BLaER1 (cell line): ENCODE measurements around the gene LSS.

Experiments
- H3K27ac ChIP-seq: shearing (Covaris generic); formaldehyde crosslinking; 2 replicates; pipeline ENCODE4 v1.8.1; 2022
- H3K27me3 ChIP-seq: shearing (Covaris generic); formaldehyde crosslinking; 2 replicates; pipeline ENCODE4 v1.8.1; 2022
- H3K36me3 ChIP-seq: shearing (Covaris generic); formaldehyde crosslinking; 2 replicates; pipeline ENCODE4 v1.8.1; 2022
- H3K4me1 ChIP-seq: shearing (Covaris generic); formaldehyde crosslinking; 2 replicates; pipeline ENCODE4 v1.8.1; 2022
- H3K4me2 ChIP-seq: shearing (Covaris generic); formaldehyde crosslinking; 2 replicates; pipeline ENCODE4 v1.8.1; 2022
- H3K4me3 ChIP-seq: shearing (Covaris generic); formaldehyde crosslinking; 2 replicates; pipeline ENCODE4 v1.8.1; 2022
- H3K9ac ChIP-seq: shearing (Covaris generic); formaldehyde crosslinking; 2 replicates; pipeline ENCODE4 v1.8.1; 2022
- H3K9me3 ChIP-seq: shearing (Covaris generic); formaldehyde crosslinking; 2 replicates; pipeline ENCODE4 v1.8.1; 2022
- H4K20me1 ChIP-seq: shearing (Covaris generic); formaldehyde crosslinking; 2 replicates; pipeline ENCODE4 v1.8.1; 2022
- Cebpa-rat ChIP-seq: shearing (Covaris generic); IDR thresholded peaks from 2 replicates; pipeline ENCODE4 v1.8.1; 2022

LSS gene

DNA sequence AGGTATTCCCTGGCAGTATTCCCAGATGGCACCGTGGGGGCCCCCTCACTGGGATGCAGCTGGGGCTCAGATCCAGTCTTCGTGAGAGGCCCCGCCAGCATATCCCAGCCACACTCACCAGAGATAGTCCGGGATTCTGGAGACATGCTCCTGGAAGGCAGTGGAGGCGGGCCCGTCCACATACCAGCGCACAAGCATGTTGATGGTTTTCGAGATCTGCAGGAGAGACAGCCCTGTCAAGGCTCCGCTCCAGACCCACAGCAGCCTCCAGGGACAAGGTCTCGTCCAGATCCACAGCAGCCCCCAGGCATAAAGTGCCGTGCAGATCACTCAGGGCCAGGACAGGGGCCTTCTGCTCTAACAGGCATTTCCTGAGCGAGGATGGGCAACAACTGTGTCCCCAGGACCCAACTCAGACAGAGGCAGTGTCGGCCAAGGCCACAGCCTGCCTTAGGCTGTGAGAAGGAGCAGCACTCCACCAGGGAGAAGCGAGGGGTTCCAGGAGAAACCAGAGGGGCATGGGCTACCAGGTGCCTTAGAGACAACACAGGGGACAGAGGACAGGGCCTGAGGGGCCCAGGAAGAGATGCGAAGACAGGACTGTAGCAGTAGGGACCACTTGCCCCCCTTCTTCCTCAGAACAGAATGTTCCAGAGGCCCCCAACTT, 14.8 kb downstream of the LSS start:
- Histone ChIP-seq H3K27ac (no peak overlapping the region), H3K4me3 (no peak overlapping the region), H3K27me3 (no peaks in the 10 kb centered on the region), H3K4me2 (no peak overlapping the region), H3K9me3 (no peaks in the 10 kb centered on the region), H4K20me1 (peaks cover 11% of the 10 kb centered on the region; the same call in 1 of the 2 replicates), H3K4me1 (peaks cover 26% of the 10 kb centered on the region), H3K9ac (no peak overlapping the region), H3K36me3 (peaks cover 34% of the 10 kb centered on the region)
- no peak for TF ChIP-seq Cebpa-rat

DNA sequence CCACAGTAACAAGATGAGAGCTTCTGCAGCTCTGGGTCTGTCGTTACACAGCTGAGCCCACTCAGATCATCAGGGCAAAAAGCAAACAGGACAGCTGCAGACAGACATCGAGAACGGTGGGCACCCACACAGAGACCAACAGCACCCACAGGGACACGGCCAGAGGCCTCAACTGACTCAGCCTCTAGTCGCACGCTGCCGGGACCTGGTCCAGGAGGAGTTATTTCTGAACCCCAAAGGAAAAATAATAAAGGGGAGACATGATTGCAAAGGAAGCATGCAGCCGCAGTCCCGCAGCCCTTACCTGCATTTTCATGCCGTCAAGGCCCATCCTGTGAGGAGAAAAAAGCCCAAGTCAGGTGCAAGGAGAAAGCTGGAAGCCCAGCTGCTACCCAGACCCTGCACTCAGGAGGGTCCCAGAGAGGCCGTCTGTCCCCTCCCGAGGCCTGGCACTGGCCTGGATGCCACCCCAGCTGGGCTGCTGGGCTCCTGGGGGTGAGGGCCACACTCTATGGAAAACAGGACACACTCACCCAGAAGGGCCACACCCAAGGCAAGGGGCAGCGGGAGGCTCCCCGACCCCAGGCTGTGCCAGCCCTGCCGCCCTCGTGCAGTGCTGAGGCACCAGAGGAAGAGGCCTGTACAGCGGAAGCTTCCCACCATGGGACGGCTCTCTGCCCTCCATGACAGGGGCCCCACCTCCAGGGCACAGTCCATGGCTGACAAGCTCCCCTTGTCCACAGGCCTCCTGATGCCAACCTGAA, 15.7 kb downstream of the LSS start:
- H3K9me3 ChIP-seq = no peaks in the 10 kb centered on the region
- no peak overlapping the region for H3K4me3 ChIP-seq
- H3K4me1 ChIP-seq = peaks cover 34% of the 10 kb centered on the region
- no peaks in the 10 kb centered on the region for H3K27me3 ChIP-seq
- no peak overlapping the region for H3K27ac ChIP-seq
- H3K4me2 ChIP-seq = no peak overlapping the region
- peaks cover 11% of the 10 kb centered on the region; the same call in 1 of the 2 replicates for H4K20me1 ChIP-seq
- H3K9ac ChIP-seq = no peak overlapping the region
- no peak for TF ChIP-seq Cebpa-rat
- H3K36me3 ChIP-seq = peaks cover 34% of the 10 kb centered on the region

DNA sequence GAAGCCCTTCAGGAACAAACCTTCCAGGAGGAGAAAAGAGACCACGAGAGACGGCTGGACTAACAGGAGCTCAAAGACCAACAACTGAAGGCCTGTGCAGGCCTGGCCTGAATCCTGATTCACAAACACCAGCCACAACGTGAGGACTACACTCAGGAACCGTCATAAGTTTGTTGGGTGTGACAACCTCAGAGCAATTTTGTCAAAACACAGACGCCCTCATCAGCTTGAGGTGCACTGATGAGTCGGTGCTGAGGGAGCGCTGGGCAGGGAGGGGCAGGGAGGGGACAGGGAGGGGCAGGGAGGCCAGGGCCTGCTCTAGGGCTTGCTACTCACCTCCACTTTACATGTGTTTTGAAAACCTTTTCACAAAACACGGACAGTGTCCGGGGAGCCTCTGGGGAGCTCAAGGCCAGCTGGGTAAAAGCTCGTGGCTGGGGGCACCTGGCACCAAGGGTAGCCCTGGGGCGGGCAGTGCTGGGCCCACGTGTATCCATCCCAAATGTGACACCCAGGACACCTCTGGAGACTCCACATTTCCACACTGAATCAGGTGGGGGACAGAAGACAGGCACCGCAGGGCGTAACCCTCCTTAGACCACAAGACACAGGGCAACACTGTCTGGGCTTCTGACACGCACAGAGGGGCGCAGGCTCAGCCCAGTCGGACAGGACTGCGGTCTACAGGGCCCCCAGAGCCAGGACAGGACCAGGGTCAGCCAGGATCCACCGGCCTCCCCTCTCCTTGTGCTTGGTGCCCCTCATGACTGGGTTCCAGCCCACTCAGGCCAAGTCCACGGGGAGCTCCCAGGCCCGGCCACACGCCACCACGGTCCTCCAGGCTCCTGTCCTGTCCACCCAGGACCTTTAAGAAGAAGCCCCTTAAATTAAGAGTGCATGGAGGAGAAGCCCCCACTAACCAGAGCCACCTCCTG, 16.5 kb downstream of the LSS start:
- Histone ChIP-seq H3K27me3 (no peaks in the 10 kb centered on the region), H3K9me3 (no peaks in the 10 kb centered on the region), H3K9ac (no peak overlapping the region), H3K4me2 (no peak overlapping the region), H3K27ac (no peak overlapping the region), H3K4me1 (peaks cover 35% of the 10 kb centered on the region), H4K20me1 (peaks cover 11% of the 10 kb centered on the region; the same call in 1 of the 2 replicates), H3K36me3 (peaks cover 34% of the 10 kb centered on the region), H3K4me3 (no peak overlapping the region)
- no peak for TF ChIP-seq Cebpa-rat

DNA sequence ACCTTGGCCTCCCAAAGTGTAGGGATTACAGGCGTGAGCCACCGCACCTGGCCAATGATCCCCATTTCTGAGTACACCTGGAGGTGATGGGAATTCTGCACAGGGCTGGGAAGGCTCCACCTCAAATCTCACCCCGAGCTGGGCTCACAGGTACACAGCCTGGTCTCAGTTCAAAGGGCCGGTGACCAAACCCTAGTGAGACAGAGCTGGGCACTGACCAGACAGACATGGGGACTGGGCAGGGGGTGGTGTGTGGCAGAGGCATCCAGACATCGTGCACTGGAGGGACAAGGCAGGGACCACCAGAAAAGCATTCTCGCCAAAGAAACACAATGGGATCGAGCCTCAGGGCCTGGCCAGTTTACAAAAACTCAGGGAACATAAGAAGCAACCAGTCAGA, 17.2 kb downstream of the LSS start:
- H4K20me1 ChIP-seq = peaks cover 11% of the 10 kb centered on the region; the same call in 1 of the 2 replicates
- H3K27ac ChIP-seq = no peak overlapping the region
- H3K9ac ChIP-seq = no peak overlapping the region
- peaks cover 36% of the 10 kb centered on the region for H3K4me1 ChIP-seq
- no peaks in the 10 kb centered on the region for H3K27me3 ChIP-seq
- H3K4me2 ChIP-seq = no peak overlapping the region
- H3K36me3 ChIP-seq = peaks cover 34% of the 10 kb centered on the region
- TF ChIP-seq Cebpa-rat = no peak
- no peak overlapping the region for H3K4me3 ChIP-seq
- H3K9me3 ChIP-seq = no peaks in the 10 kb centered on the region

DNA sequence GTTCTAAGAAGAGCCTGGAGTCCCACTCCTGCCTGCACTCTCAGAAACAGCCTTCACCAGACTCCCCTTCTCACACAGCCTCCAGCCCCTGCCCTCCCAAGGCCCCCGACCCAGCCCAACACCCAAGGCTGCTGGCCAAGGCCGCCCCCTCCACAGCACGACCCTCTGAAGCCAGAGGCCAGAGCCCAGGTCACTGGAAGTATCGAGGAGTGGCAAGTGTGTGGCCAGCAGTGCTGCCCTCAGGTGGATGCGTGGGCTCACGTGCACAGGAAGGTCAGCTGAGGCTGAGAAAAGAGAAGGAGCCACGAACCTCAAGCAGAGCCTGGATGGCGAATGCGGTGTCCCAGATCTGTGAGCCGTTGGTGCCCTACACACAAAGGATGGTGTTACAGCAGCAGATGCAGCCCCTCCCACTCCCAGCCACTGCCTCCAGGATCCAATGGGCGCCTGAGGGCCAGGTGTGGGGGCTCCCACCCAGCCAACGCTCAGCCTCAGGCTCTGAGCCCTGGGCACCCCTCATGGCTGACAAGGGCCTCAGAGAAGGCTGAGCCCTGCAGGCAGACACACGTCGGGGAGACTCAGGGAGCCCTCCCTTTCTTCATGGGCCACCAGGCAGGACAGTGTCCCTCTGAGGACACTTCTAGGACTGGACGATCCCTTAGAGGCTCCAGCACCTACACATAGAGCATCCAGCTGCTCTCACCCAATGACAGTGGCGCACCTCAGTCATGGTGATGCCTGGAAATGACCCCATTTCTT, 18.0 kb downstream of the LSS start:
- Histone ChIP-seq H3K36me3 (peaks cover 34% of the 10 kb centered on the region), H3K4me1 (peaks cover 45% of the 10 kb centered on the region)
- no peak for TF ChIP-seq Cebpa-rat

DNA sequence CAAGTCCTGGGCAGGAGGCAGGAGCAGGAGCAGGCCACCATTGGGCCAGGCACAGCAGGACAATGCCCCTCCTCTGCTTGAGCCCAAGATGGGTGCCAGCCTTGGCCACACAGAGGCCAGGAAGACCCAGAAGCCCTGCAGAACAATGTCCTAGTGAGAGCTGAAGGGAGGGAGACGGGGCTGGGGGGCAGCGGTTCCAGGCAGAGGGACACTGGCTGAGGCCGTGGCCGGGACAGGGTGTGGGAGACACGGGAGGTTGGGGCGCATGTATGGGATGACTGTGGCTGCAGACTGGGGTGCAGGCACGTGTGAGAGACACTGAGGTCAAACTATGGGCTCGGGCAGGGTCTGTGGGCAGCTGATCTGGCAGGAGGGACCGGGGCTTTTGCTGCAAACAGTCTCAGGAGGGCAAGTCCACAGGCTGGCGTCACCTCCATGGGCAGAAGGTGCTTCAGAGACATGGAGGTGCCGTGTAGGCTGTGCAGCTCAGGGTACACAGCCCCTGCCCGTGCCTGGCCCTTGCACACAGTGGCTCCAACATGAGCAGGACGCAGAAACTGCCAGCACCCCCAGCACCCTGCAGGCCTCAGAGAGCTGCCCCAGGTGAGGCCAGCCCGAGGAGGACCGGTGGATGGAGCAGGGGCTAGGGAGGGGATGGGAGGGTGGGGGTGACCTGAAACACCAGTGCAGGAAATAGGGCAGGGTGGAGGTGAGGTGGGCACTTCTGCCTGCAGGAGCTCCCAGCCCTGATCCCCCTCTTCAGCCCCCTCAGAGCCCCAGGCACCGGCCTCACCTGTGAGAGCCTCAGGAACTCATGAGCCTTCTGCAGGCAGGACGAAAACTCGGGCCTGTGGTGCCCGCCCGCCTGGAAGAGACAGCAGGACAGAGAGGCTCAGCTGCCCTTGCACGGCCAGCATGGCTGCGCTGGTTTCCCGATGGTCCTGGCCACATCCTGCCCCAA, 19.5 kb downstream of the LSS start:
- peaks cover 52% of the 10 kb centered on the region for H3K4me1 ChIP-seq
- H3K36me3 ChIP-seq = peaks cover 41% of the 10 kb centered on the region
- peak overlapping the region; percentile 60; the same call in 1 of the 2 replicates for H3K27ac ChIP-seq
- no peak overlapping the region for H3K4me3 ChIP-seq
- H3K27me3 ChIP-seq = no peaks in the 10 kb centered on the region
- peak overlapping the region; percentile 83 for H3K4me2 ChIP-seq
- H4K20me1 ChIP-seq = peaks cover 5% of the 10 kb centered on the region; the same call in 1 of the 2 replicates
- H3K9me3 ChIP-seq = no peaks in the 10 kb centered on the region
- no peak overlapping the region for H3K9ac ChIP-seq
- no peak for TF ChIP-seq Cebpa-rat

More for the DNA sequence above, 18.0 kb downstream of the LSS start:
- 0 out of 2 replicates have a peak overlapping the region, but pooled peaks have one; percentile 7 for H3K9ac ChIP-seq
- no peak overlapping the region for H3K4me3 ChIP-seq
- no peak overlapping the region for H3K4me2 ChIP-seq
- peak overlapping the region; percentile 22; the same call in 1 of the 2 replicates for H3K27ac ChIP-seq
- no peaks in the 10 kb centered on the region for H3K9me3 ChIP-seq
- peaks cover 11% of the 10 kb centered on the region; the same call in 1 of the 2 replicates for H4K20me1 ChIP-seq
- H3K27me3 ChIP-seq = no peaks in the 10 kb centered on the region

DNA sequence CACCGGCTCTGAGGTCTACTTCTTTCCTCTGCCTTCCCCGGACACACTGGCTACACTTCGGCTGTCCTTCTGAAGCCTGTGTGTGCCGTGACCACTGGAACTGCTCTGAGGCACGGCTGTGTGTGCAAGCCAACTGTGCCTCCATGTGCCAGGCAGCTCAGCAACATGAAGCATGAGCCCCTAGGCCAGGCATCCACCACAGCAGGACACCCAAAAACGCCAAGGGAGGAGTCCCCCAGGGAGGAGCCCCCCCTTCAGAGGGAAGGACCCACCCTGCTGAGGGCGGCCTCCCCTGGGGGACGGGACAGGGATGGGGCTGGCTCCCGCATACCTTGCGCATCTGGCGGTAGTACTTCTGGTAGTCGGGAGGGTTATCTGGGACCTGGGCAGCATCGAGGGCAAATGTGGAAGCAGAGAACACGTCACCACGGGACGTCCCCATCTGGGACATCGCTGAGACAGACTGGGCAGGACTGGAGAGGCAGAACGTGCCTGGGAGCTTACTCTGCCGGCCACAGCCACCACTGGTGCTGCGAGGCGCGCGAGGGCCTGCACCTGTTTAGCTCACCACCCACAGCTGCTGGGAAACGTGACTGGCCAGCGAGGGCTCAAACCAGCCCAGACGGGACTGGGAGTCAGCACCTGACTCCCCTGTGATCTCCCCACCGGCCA, 20.5 kb downstream of the LSS start:
- H4K20me1 ChIP-seq = no peaks in the 10 kb centered on the region
- peak overlapping the region; percentile 83 for H3K4me2 ChIP-seq

More for the DNA sequence above, 20.5 kb downstream of the LSS start:
- TF ChIP-seq Cebpa-rat = no peak
- Histone ChIP-seq H3K27me3 (no peaks in the 10 kb centered on the region), H3K4me3 (no peak overlapping the region), H3K9me3 (no peaks in the 10 kb centered on the region), H3K36me3 (peaks cover 38% of the 10 kb centered on the region), H3K9ac (no peak overlapping the region), H3K27ac (peak overlapping the region; percentile 60), H3K4me1 (peaks cover 52% of the 10 kb centered on the region)
